NCI-H2196 (cell line): ENCODE measurements around the gene CPT1A.

Experiments
- DNase-seq: peaks from one replicate; lab custom pipeline; 2025; ENCODE audit not compliant: unreplicated experiment; lab: John Stamatoyannopoulos, UW

CPT1A gene

GRCh38 chr11:68854273-68854958 lies 12.7 kb upstream of the CPT1A start:
- no peak for DNase-seq

DNA sequence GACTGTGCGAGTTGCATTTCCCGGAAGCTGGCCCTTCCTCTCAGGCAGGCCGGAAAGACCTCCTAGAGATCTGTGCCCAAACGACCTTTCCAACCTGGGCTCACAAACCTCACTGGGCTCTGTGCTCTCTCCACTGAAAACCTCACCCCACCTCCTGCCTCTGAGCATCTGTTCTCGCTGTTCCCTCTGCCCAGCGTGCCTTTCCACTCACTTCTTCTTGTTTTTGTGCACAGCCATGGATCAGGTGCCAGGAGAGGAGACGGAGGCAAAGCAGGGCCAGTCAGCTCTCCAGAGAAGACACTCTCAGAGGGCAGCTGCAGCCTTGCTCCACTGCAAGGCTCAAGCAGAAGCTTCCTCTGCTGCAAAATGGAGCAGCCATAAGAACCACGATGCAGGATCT lies 10.9 kb upstream of the CPT1A start:
- no peak for DNase-seq

DNA sequence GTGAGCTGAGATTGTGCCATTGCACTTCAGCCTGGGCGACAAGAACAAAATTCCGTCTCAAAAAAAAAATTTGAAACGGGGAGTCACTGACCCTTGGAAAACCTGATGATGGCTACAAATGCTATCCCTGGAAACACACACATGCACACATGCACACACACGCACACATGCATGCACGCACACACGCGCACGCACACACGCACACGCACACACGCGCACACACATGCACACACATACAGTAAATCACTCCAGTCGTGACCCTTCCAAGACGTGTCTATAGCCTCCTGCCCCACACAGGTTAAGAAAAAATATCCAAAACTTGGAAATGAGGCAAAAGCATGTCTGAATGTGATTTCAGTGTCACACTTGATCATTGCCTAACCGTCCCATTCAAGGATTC lies 6.7 kb upstream of the CPT1A start:
- DNase-seq, result no peak

- DNase-seq, result no peak
Observed at GRCh38 chr11:68847395-68847794, 5.7 kb upstream of the CPT1A start.

DNA sequence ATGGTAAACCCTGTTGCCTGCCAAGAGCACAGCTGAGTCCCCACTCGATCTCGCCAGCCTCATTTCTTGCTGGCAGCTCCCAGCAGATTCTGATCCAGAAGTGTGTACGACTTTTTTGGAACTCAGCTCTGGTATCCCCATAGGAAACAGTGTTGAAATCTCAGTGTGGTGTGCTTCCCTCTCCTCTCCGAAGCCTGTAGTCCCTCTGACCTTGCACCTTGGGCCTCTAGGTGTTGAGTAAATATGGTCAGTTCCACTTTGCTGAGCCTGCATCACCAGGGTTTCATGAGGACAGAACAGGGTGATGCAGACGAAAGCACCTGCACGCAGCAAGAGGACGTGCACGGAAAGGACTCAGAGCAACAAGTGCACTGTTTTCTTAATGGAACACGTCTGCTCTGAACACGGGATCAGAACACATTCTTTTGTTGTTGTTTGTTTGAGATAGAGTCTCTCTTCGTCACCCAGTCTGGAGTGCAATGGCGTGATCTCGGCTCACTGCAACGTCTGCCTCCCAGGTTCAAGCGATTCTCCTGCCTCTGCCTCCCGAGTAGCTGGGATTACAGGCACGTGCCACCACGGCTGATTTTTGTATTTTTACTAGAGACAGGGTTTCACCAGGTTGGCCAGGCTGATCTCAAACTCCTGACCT lies 3.8 kb upstream of the CPT1A start:
- no peak for DNase-seq

GRCh38 chr11:68844801-68845200 lies 3.1 kb upstream of the CPT1A start:
- no peak for DNase-seq

- no peak for DNase-seq
Observed at GRCh38 chr11:68844376-68844775, 2.7 kb upstream of the CPT1A start.

DNA sequence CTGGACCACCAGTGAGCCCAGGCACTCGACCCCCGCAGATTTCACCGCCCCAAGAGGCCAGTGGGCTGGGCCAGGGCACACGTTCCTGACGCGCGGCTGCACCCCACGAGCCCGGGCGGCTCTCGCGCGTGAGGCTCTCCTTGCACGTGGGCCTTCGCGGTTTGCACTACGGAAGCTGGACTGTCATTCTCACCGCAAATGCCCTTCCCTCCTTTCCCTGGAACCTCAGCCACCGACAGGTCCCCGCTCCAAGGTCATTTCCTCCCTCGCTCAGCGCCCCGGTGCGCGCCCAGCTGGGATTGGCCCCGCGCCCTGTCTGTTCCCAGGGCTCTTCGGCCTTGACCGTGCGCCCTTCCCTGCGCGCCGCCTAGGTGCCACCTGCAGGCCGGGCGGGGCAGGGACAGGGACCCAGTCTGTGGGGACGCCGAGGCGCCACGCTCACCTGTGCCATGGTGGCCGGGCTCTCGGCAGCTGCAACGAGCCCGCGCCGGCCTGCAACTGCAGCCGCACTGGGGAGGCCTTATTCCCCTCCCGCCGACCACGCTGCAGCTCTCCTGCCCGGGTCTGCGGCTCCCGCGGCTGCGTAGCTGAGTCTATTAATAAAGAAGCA lies 2.1 kb upstream of the CPT1A start:
- peak; percentile 89 for DNase-seq

GRCh38 chr11:68843052-68843561 lies 1.4 kb upstream of the CPT1A start:
- DNase-seq, result peak; percentile 20

DNA sequence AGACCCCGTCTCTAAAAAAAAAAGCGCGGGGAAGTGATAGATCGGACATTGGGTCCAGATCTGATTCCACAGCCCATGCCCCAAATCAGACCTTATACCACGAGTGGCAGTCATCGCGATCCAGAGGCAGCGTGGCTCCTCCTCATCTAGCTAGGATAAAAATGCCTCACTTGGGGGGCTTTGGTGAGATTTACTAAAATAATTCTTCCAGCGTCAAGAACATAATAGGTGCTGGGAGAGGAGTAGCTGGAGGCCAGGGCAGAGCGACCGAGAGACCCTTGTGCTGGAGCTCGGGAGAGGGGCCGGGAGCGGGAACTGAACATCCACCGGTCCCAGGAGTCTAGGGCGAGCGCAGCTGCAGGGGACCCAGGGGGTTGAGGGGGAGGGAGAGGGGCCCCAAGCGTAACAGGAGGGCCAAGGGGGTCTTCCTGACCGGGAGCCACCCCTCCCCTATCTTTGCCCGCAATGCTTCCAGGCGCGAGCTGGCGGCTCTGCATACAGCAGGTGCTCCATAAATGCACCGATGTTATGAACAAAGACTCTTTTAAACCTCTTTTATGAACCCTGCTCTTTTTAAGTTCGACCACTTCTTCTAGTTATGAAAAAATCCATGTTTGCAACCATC lies 823 bp upstream of the CPT1A start:
- DNase-seq, result no peak

GRCh38 chr11:68840661-68841653 lies 759 bp downstream of the CPT1A start:
- peak; percentile 42 for DNase-seq

GRCh38 chr11:68839911-68840641 lies 1.6 kb downstream of the CPT1A start:
- DNase-seq, result peak; percentile 25

DNA sequence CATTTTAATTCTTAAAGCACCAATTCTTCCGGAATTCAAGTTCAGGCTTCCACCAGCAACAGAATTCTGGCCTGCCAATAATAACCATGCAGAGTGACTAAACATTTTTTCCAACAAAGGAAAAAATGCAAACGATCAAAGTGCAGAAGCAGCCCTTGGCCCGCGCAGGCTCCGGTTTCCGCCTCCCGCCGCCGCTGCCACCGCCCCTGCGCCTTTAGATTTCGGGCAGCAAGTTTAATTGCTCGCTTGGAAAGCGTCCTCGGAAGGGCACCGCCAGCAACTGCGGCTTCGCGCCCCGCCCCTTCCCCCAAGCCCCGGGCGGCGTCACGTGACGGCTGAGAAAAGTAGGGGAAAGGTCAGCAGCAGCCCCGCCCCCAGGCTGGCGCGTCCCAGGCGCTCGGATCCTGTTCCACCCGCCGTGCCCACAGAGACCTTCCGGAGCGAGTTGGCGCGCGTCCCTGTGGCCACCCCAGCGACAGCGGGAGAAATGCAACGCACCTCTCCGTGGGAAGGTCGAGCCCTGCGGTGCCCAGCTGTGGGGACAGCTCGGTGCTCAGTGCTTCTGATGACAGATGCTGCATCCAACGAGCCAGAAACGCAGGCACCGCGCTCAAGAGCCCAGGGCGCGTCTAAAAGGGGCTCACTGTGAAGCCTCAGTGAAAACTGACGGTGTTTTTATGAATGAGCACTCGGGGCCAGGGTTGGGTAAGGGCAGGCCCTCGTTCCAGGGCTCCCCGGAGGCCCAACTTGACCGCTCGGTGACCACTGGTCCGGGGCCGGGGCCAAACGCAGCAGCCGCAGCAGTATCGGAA lies 2.5 kb downstream of the CPT1A start:
- peak; percentile 94 for DNase-seq

- no peak for DNase-seq
Observed at GRCh38 chr11:68838572-68838964, 3.1 kb downstream of the CPT1A start.

DNA sequence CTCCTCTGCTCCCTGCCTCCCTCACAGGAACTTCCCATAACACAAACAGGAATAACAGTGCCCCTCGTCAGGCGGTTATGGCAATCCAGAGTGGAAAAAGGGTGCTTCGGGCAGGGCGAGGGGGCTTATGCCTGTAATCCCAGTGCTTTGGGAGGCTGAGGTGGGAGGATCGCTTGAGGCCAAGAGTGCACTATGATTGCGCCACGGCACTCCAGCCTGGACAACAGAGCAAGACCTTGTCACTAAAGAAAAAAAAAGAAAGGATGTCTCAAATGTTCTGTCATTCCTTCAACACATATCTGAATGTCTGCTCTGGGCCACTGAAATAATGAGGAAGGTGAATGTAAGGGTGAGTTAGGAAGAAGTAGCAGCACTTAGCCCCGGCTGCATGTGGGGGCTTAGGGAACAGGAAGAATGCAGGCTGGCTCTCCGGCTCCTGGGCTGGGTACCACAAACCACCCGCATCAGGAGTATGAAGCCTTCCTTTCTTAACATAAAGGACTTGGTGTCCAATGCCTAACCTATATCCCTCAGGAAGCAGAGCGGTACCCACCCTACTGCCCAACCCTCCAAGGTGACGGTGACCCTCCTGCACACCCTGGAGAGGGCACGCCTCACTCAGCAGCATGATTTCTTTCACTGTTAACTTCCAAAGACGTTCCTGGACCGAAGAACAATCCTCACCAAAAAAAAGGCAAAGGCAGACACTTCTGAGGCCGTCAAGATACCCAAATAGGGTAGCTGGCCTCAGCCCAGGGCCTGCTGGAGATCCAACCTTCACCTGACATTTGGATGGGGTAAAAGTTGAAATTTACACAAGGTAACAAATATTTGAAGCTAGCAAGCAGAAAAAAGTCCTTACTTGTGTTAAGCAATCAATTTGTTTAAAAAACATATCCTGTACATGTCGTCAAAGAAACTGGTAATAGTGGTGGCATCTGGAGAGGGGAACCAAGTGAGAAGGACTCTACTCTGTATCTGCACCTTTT lies 3.8 kb downstream of the CPT1A start:
- DNase-seq, result no peak

- no peak for DNase-seq
Observed at GRCh38 chr11:68835749-68836148, 6.0 kb downstream of the CPT1A start.

- no peak for DNase-seq
Observed at GRCh38 chr11:68835328-68835727, 6.4 kb downstream of the CPT1A start.
